ENCODE results near the gene DAZAP2.
A peak's percentile ranks its signal among the peaks of the same experiment; 100 is the strongest.

The DAZAP2 gene

DNA sequence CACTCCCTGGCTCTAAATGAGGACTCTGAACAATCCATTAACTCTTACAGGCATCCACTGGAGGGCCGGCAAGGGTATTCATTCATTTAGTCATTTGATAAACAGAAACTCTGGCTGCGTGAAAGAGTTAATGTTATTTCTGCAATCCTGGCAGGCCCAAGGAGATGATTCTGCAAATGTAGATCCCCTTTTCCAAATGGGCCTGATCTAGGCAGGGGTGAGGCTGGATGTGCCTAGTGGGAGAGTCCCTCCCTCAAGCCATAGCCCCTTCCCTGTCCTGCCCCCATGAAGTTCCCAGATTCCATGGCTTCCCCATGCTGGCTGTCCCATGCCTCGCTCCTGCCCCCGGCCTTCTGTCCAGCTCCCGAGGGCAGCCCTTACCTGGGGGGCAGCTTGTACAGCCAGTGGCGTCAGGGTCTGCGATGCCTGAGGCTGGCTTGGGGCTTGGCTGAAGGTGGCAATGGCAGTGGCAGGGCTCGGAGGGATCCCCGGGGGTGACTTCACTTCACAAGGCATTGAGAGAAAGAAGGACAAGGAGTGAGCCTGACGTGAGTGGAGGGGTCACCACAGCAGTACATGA lies 39.2 kb upstream of the DAZAP2 start:
- no peaks in the 10 kb centered on the region for H3K4me1 ChIP-seq (ENCODE audit: control insufficient read depth, insufficient read depth, low read length)
- H3K4me3 ChIP-seq (ENCODE audit: low read depth, low read length), result no peak overlapping the region
- no peak overlapping the region for H3K27ac ChIP-seq (ENCODE audit: low read depth, low read length)
- H3K27me3 ChIP-seq (ENCODE audit: control insufficient read depth, insufficient read depth, low read length), result no peaks in the 10 kb centered on the region
- peaks cover 7% of the 10 kb centered on the region; the same call in 1 of the 2 replicates for H3K36me3 ChIP-seq (ENCODE audit: control insufficient read depth, insufficient read depth, low read length)
- no peak overlapping the region for H3K9ac ChIP-seq (ENCODE audit: low read length)
- H3K9me3 ChIP-seq (ENCODE audit: control insufficient read depth, insufficient read depth, low read depth, low read length), result no peaks in the 10 kb centered on the region

DNA sequence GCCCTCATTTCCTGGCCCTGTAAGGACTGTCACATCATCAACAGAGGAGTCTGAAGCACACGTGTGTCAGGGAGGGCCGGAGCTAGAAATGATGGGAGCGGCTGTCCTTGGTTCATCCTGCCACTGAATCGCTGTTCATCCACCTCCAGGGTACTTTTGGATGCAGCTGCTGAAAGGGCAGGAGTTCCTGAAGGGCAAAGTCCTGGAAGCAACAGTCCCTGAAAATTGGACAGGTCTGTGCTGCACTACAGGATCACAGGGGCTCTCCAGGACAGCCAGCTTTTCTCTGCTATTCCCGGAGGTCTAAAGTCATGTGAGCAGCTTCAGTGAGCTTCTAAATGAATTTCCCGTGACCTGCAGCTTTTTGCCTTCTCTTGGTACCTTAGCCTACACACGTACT lies 38.5 kb upstream of the DAZAP2 start:
- H3K27me3 ChIP-seq (ENCODE audit: control insufficient read depth, insufficient read depth, low read length), result no peaks in the 10 kb centered on the region
- no peaks in the 10 kb centered on the region for H3K9me3 ChIP-seq (ENCODE audit: control insufficient read depth, insufficient read depth, low read depth, low read length)
- H3K36me3 ChIP-seq (ENCODE audit: control insufficient read depth, insufficient read depth, low read length), result peaks cover 7% of the 10 kb centered on the region; the same call in 1 of the 2 replicates
- H3K4me3 ChIP-seq (ENCODE audit: low read depth, low read length), result no peak overlapping the region
- H3K4me1 ChIP-seq (ENCODE audit: control insufficient read depth, insufficient read depth, low read length), result no peaks in the 10 kb centered on the region
- no peak overlapping the region for H3K27ac ChIP-seq (ENCODE audit: low read depth, low read length)
- peak overlapping the region; percentile 5 for H3K9ac ChIP-seq (ENCODE audit: low read length)

DNA sequence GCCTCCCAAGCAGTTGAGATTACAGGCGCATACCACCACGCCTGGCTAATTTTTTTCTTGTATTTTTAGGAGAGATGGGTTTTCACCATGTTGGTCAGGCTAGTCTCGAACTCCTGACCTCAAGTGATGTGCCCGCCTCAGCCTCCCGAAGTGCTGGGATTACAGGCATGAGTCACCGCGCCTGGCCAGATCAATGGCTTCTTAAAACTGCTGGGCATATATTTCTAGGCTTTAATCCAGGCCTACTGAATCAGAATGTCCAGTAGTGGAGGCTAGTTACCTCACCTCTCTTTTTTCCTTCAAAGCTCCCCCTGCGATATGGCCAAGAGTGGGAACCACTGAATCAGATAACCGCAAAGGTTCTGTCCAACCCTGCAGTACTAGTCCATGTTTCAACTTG lies 37.8 kb upstream of the DAZAP2 start:
- H3K4me1 ChIP-seq (ENCODE audit: control insufficient read depth, insufficient read depth, low read length), result no peaks in the 10 kb centered on the region
- H3K4me3 ChIP-seq (ENCODE audit: low read depth, low read length), result no peak overlapping the region
- no peak overlapping the region for H3K27ac ChIP-seq (ENCODE audit: low read depth, low read length)
- no peaks in the 10 kb centered on the region for H3K27me3 ChIP-seq (ENCODE audit: control insufficient read depth, insufficient read depth, low read length)
- no peak overlapping the region for H3K9ac ChIP-seq (ENCODE audit: low read length)
- H3K9me3 ChIP-seq (ENCODE audit: control insufficient read depth, insufficient read depth, low read depth, low read length), result no peaks in the 10 kb centered on the region
- H3K36me3 ChIP-seq (ENCODE audit: control insufficient read depth, insufficient read depth, low read length), result peaks cover 7% of the 10 kb centered on the region; the same call in 1 of the 2 replicates

DNA sequence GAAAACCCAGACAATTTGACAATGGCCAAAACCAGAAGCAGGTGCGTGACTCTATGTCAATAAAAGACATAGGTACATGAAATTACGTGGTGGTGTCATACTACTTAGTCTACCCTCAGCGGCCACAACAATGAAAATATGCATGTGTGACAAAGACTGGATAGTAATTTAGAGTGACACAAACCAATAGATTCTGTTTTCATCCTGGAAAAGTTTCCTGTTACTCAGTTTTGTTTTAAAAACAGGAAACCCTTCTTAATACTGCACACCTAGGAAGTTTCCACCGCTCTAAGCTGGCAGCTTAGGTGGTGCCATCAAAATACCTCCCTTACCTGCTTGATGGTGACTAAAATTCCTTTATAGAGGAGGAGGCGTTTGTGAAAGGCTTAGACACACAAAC lies 35.9 kb upstream of the DAZAP2 start:
- Histone ChIP-seq H3K9me3 (ENCODE audit: control insufficient read depth, insufficient read depth, low read depth, low read length) (no peaks in the 10 kb centered on the region), H3K27me3 (ENCODE audit: control insufficient read depth, insufficient read depth, low read length) (no peaks in the 10 kb centered on the region), H3K36me3 (ENCODE audit: control insufficient read depth, insufficient read depth, low read length) (peaks cover 3% of the 10 kb centered on the region; the same call in 1 of the 2 replicates), H3K9ac (ENCODE audit: low read length) (no peak overlapping the region), H3K27ac (ENCODE audit: low read depth, low read length) (no peak overlapping the region), H3K4me3 (ENCODE audit: low read depth, low read length) (no peak overlapping the region), H3K4me1 (ENCODE audit: control insufficient read depth, insufficient read depth, low read length) (no peaks in the 10 kb centered on the region)

DNA sequence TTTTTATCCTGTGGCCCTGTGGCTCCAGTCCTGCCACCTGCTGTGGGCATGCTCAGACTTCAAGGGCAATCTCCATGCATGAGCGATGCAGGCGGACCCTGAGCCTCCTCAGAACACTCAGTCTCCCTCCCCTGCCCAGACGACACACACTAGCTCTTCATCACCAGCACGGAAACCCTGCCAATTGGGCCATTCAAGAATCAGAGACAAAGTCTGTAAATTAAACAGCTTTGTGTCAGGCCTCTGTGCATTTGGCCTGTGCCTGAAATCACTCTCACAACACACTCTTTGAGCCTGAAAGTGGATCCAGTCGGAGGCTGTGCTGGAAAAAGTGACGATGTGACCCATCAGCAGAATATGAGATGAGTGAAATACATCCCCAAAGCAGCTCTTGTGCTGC lies 33.3 kb upstream of the DAZAP2 start:
- H3K9ac ChIP-seq (ENCODE audit: low read length), result no peak overlapping the region
- no peaks in the 10 kb centered on the region for H3K4me1 ChIP-seq (ENCODE audit: control insufficient read depth, insufficient read depth, low read length)
- H3K27me3 ChIP-seq (ENCODE audit: control insufficient read depth, insufficient read depth, low read length), result no peaks in the 10 kb centered on the region
- H3K4me3 ChIP-seq (ENCODE audit: low read depth, low read length), result no peak overlapping the region
- H3K9me3 ChIP-seq (ENCODE audit: control insufficient read depth, insufficient read depth, low read depth, low read length), result no peaks in the 10 kb centered on the region
- H3K36me3 ChIP-seq (ENCODE audit: control insufficient read depth, insufficient read depth, low read length), result peaks cover 3% of the 10 kb centered on the region
- no peak overlapping the region for H3K27ac ChIP-seq (ENCODE audit: low read depth, low read length)

DNA sequence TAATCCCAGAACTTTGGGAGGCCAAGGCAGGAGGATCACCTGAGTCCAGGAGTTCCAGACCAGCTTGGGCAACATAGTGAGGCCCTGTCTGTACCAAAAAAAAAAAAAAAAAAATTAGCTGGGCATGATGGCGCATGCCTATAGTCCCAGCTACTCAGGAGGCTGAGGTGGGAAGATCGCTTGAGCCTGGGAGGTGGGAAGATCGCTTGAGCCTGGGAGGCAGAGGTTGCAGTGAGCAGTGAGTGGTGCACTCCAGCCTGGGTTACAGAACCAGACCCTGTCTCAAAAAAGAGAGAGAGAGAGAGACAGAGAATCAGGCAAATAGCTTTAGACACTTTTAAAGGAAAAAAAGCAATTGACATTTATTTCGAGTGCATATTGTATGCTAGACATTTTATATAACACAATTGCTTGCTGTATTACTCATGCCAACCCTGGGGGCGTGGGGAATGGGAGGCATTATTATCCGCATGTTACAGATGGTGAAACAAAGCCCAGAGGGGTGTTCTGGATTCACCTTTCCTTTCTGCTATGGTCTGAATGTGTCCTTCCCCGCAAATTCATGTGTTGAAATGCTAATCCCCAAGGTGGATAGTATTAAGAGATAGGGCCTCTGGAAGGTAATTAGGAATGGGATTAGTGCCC lies 30.5 kb upstream of the DAZAP2 start:
- Histone ChIP-seq H3K27me3 (ENCODE audit: control insufficient read depth, insufficient read depth, low read length) (no peaks in the 10 kb centered on the region), H3K4me3 (ENCODE audit: low read depth, low read length) (no peak overlapping the region), H3K9me3 (ENCODE audit: control insufficient read depth, insufficient read depth, low read depth, low read length) (no peaks in the 10 kb centered on the region), H3K36me3 (ENCODE audit: control insufficient read depth, insufficient read depth, low read length) (peaks cover 3% of the 10 kb centered on the region), H3K4me1 (ENCODE audit: control insufficient read depth, insufficient read depth, low read length) (no peaks in the 10 kb centered on the region), H3K27ac (ENCODE audit: low read depth, low read length) (no peak overlapping the region), H3K9ac (ENCODE audit: low read length) (no peak overlapping the region)

DNA sequence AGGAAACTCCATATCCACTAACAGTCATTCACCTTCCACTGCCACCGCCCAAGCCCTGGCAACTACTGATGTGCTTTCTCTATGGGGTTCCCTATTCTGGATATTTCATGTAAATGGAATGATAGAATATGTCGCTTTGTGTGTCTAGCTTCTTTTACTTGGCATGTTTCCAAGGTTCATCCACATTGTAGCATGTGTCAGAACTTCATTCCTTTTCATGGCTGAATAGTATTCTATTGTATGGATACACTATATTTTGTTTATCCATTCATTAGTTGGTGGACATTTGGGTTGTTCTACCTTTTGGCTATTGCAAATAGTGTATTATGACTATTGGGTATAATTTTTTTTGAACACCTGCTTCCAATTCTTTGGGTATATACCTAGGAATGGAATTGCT lies 29.4 kb upstream of the DAZAP2 start:
- Histone ChIP-seq H3K4me3 (ENCODE audit: low read depth, low read length) (no peak overlapping the region), H3K27ac (ENCODE audit: low read depth, low read length) (no peak overlapping the region), H3K9ac (ENCODE audit: low read length) (no peak overlapping the region), H3K27me3 (ENCODE audit: control insufficient read depth, insufficient read depth, low read length) (no peaks in the 10 kb centered on the region), H3K4me1 (ENCODE audit: control insufficient read depth, insufficient read depth, low read length) (no peaks in the 10 kb centered on the region), H3K36me3 (ENCODE audit: control insufficient read depth, insufficient read depth, low read length) (no peaks in the 10 kb centered on the region; the same call in none of the 2 replicates), H3K9me3 (ENCODE audit: control insufficient read depth, insufficient read depth, low read depth, low read length) (no peaks in the 10 kb centered on the region)

DNA sequence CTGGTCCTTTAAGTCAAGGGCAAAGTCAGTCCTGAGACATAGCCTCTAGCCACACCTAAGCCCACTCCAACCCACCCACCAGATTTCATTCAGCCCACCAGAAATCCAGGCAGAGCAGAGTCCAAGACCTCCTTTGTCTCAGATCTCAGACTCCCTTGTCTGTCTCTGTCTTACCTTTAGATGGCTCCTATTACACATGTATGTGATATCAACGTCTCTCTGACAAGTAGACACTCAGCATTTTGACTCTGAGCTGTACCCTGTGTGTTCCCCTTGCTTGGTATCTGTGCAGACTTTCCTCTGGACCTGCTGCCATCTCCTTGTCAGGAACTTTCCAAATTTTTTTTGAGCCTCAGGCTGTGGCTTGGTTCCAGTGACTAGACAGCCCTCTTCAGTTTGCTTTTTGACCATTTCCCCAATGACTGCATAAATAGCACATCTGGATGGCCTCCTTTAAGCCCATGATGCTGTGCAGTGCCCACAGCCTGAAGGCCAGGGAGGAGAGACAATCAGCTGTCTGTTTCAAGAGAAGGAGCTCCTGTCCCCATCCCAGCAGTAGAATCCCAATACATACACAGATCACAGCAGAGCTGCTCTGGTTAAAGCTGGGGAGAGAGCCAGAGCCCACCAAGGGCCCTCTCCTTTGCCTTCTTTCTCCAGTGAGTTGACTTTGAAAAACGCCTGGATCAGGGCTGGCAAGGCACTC lies 27.8 kb upstream of the DAZAP2 start:
- Histone ChIP-seq H3K36me3 (ENCODE audit: control insufficient read depth, insufficient read depth, low read length) (no peaks in the 10 kb centered on the region; the same call in 1 of the 2 replicates), H3K9me3 (ENCODE audit: control insufficient read depth, insufficient read depth, low read depth, low read length) (no peaks in the 10 kb centered on the region), H3K27ac (ENCODE audit: low read depth, low read length) (no peak overlapping the region), H3K27me3 (ENCODE audit: control insufficient read depth, insufficient read depth, low read length) (no peaks in the 10 kb centered on the region), H3K4me3 (ENCODE audit: low read depth, low read length) (no peak overlapping the region), H3K9ac (ENCODE audit: low read length) (no peak overlapping the region), H3K4me1 (ENCODE audit: control insufficient read depth, insufficient read depth, low read length) (no peaks in the 10 kb centered on the region)

DNA sequence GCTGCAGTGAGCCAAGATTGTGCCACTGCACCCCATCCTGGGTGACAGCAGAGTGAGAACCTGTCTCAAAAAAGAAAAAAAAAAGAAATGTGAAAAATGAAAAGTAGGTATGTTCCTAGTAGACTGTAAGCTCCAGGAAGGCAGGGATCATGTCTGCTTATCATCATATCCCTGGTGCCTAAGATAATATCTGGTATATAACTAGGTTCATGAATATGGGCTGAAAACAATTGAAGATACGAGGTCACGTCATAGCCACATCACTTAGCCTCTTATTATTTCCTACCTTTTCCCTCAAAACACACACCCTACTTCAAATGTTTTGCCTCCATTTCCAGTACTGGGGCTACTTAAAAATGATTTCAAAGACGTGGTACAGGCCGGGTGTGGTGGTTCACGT lies 23.7 kb upstream of the DAZAP2 start:
- H3K27me3 ChIP-seq (ENCODE audit: control insufficient read depth, insufficient read depth, low read length), result no peaks in the 10 kb centered on the region
- no peaks in the 10 kb centered on the region for H3K9me3 ChIP-seq (ENCODE audit: control insufficient read depth, insufficient read depth, low read depth, low read length)
- peaks cover 24% of the 10 kb centered on the region for H3K4me1 ChIP-seq (ENCODE audit: control insufficient read depth, insufficient read depth, low read length)
- no peak overlapping the region for H3K4me3 ChIP-seq (ENCODE audit: low read depth, low read length)
- no peak overlapping the region for H3K27ac ChIP-seq (ENCODE audit: low read depth, low read length)
- no peaks in the 10 kb centered on the region; the same call in 1 of the 2 replicates for H3K36me3 ChIP-seq (ENCODE audit: control insufficient read depth, insufficient read depth, low read length)
- H3K9ac ChIP-seq (ENCODE audit: low read length), result no peak overlapping the region

DNA sequence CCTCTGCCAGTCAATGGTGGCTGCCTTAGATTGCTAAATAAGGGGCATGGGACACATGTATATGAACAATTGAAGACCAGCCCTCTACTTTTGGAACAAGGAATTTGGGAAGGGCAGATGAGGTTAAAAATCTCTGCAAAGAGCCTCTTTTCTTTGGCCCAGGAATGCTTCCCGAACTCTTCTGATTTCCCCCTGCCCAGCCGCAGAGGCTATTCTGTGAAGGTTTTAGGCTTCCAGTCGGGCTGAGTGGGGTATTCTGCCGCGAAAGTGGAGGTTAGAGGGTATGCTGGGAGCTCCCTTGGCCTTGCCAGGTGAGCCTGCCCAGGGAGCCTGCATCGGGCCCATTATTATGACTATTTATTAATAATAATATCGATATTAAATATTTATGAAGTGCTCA lies 22.0 kb upstream of the DAZAP2 start:
- Histone ChIP-seq H3K9ac (ENCODE audit: low read length) (no peak overlapping the region), H3K27ac (ENCODE audit: low read depth, low read length) (no peak overlapping the region)

More for the DNA sequence above, 22.0 kb upstream of the DAZAP2 start:
- H3K4me3 ChIP-seq (ENCODE audit: low read depth, low read length), result peak overlapping the region; percentile 62
- no peaks in the 10 kb centered on the region for H3K36me3 ChIP-seq (ENCODE audit: control insufficient read depth, insufficient read depth, low read length)
- H3K9me3 ChIP-seq (ENCODE audit: control insufficient read depth, insufficient read depth, low read depth, low read length), result no peaks in the 10 kb centered on the region
- peaks cover 25% of the 10 kb centered on the region for H3K4me1 ChIP-seq (ENCODE audit: control insufficient read depth, insufficient read depth, low read length)
- no peaks in the 10 kb centered on the region for H3K27me3 ChIP-seq (ENCODE audit: control insufficient read depth, insufficient read depth, low read length)

Measured in HUES6 (cell line).